GM21825 (cell line): Measurements from ENCODE around the gene MEI4.
"Not testable (repeated sequence)": the region's sequence is repeated elsewhere in the genome, so short reads cannot be mapped to it uniquely, and the experiment has no call there.

ENCODE experiments used
- ATAC-seq: cut with Tn5 transposase; IDR thresholded peaks from one replicate; pipeline ENCODE4 v1.9.1; 2021; ENCODE audit warnings: mild to moderate bottlenecking, moderate library complexity; ENCODE audit not compliant: unreplicated experiment

MEI4 gene

GRCh38 chr6:77652739-77653138 is at the start of gene MEI4:
MEI4 (plus strand) TSS chr6:77653039; CDS start chr6:77690672, 37,633 bp downstream.
- no peak for ATAC-seq

- ATAC-seq = no peak
Observed at GRCh38 chr6:77604476-77604875, 48.4 kb upstream of the MEI4 start.

- ATAC-seq = no peak
Observed at GRCh38 chr6:77607004-77607403, 45.8 kb upstream of the MEI4 start.

GRCh38 chr6:77609106-77609505 is 43.7 kb upstream of the MEI4 start:
- no peak for ATAC-seq

GRCh38 chr6:77619114-77619513 is 33.7 kb upstream of the MEI4 start:
- ATAC-seq = no peak

GRCh38 chr6:77620278-77620882 is 32.5 kb upstream of the MEI4 start:
- ATAC-seq = peak; percentile 70

- no peak for ATAC-seq
Observed at GRCh38 chr6:77624515-77624914, 28.3 kb upstream of the MEI4 start.

- ATAC-seq = no peak
Observed at GRCh38 chr6:77626426-77626825, 26.4 kb upstream of the MEI4 start.

GRCh38 chr6:77630014-77630413 is 22.8 kb upstream of the MEI4 start:
- ATAC-seq = no peak

- ATAC-seq = no peak
Observed at GRCh38 chr6:77633471-77633870, 19.4 kb upstream of the MEI4 start.

- ATAC-seq = no peak
Observed at GRCh38 chr6:77633993-77634715, 18.7 kb upstream of the MEI4 start.

GRCh38 chr6:77638129-77638830 is 14.6 kb upstream of the MEI4 start:
- no peak for ATAC-seq

- no peak for ATAC-seq
Observed at GRCh38 chr6:77644102-77644705, 8.6 kb upstream of the MEI4 start.

- no peak for ATAC-seq
Observed at GRCh38 chr6:77650098-77650663, 2.7 kb upstream of the MEI4 start.

- no peak for ATAC-seq
Observed at GRCh38 chr6:77653816-77654215, 977 bp downstream of the MEI4 start.

- ATAC-seq = not testable (repeated sequence)
Observed at GRCh38 chr6:77655035-77655434, 2.2 kb downstream of the MEI4 start.

- ATAC-seq = no peak
Observed at GRCh38 chr6:77656999-77657764, 4.3 kb downstream of the MEI4 start.

- ATAC-seq = no peak
Observed at GRCh38 chr6:77666340-77666739, 13.5 kb downstream of the MEI4 start.

GRCh38 chr6:77666846-77667245 is 14.0 kb downstream of the MEI4 start:
- ATAC-seq = no peak

- no peak for ATAC-seq
Observed at GRCh38 chr6:77669913-77670312, 17.1 kb downstream of the MEI4 start.

GRCh38 chr6:77674211-77674610 is 21.4 kb downstream of the MEI4 start:
- no peak for ATAC-seq
